Testis (tissue), 3 donors: ENCODE data around the gene HEPHL1. TPM values are rescaled to one million over a fixed set of nuclear protein-coding genes. Genes with fewer than 3 reads are reported as not detected.
"Not testable (repeated sequence)": the region's sequence is repeated elsewhere in the genome, so short reads cannot be mapped to it uniquely, and the experiment has no call there.

Experiments
- DNase-seq: peaks from one replicate; pipeline ENCODE4 v3.0.0-alpha.2; 2019
- H3K27ac ChIP-seq, 2 donors: fragments of 200-600 bp; sonication (generic); one replicate each; pipeline ENCODE4 v1.5.1; 2019
- H3K27me3 ChIP-seq: fragments of 200-600 bp; sonication (generic); one replicate; pipeline ENCODE4 v1.5.1; 2019
- H3K36me3 ChIP-seq: fragments of 200-600 bp; sonication (generic); one replicate; pipeline ENCODE4 v1.5.1; 2017; ENCODE audit warnings: low read depth; ENCODE audit errors: missing control alignments
- H3K4me1 ChIP-seq: fragments of 200-600 bp; sonication (generic); one replicate; pipeline ENCODE4 v1.5.1; 2019
- H3K4me3 ChIP-seq, 2 donors: fragments of 200-600 bp; sonication (generic); one replicate each; pipeline ENCODE4 v1.5.1; 2017 to 2019
- H3K9me3 ChIP-seq: fragments of 200-600 bp; sonication (generic); one replicate; pipeline ENCODE4 v1.5.1; 2017
- CTCF ChIP-seq, 3 experiments: fragments of 450-650 bp in 2 of 3; fragments of 200-600 bp in 1 of 3; sonication (generic) in 1 of 3; IDR thresholded peaks; one replicate each; pipeline ENCODE4 v1.5.1; 2016 to 2019; ENCODE audit warnings: antibody characterized with exemption in 3 of 3, mild to moderate bottlenecking in 2 of 3, moderate library complexity in 1 of 3
- POLR2A ChIP-seq: fragments of 450-650 bp; IDR thresholded peaks from one replicate; pipeline ENCODE4 v1.6.1; 2017; ENCODE audit warnings: antibody characterized with exemption, mild to moderate bottlenecking, moderate library complexity
- WGBS, 2 donors: methylation state at CpG; one replicate each; pipeline ENCODE4 v1.1.5; 2018; 5-methylcytosine and 5-hydroxymethylcytosine counted together
- intact Hi-C: fragments of 100-400 bp; cut with DNase I; formaldehyde crosslinking; loops from one replicate; pipeline ENCODE4 v1.15.1; 2023; ENCODE audit warnings: low total_unique reads
- polyA plus RNA-seq: library from polyadenylated mRNA; stranded (reverse); fragments of 350-450 nt; fragmentation: Illumina TruSeq; extraction: RNeasy Lipid Tissue Mini Kit (QIAGEN cat#74804); gene quantifications from one replicate; pipeline ENCODE4 v1.2.3, GENCODE V29; 2014; ENCODE audit warnings: low read depth, low replicate concordance; ENCODE audit not compliant: insufficient read depth
- total RNA-seq, 2 donors: library from RNA; depleted of rRNA; stranded (reverse); fragments of >200 nt; gene quantifications; one replicate each; pipeline ENCODE4 v1.2.3, GENCODE V29; 2016

Gene HEPHL1
- total and polyA plus RNA-seq, 3 donors from 2014 or later: 0.24 to 0.87 (median 0.54) TPM

GRCh38 chr11:94112206-94112953 is 91.2 kb downstream of the HEPHL1 start:
- peak overlapping the region in 1 of 2 donors; percentile 15 for H3K27ac ChIP-seq

DNA sequence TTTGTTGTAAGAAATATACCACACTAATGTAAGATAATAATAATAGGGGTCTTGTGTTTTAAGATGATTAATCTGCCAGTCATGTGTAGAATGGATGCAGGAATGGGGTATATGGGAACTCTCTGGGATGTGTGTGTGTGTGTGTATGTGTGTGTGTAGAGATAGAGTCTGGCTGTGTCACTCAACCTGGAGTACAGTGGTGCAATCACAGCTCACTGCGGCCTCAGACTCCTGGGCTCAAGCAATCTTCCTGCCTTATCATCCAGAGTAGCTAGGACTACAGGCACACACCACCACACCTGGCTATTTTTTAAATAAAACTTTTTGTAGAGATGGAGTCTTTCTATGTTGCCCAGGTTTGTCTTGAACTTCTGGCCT is 96.0 kb downstream of the HEPHL1 start:
- DNase-seq: no peak
- no peak for TF ChIP-seq CTCF (IDR thresholded peaks at IDR 0.05)
- Histone ChIP-seq H3K27ac (no peak overlapping the region), H3K36me3 (no peaks in the 10 kb centered on the region), H3K4me3 (no peak overlapping the region), H3K27me3 (no peaks in the 10 kb centered on the region), H3K4me1 (peaks cover 9% of the 10 kb centered on the region), H3K9me3 (no peaks in the 10 kb centered on the region)
- intact Hi-C loops: no loop called here
- 90 to 100% methylated on average over 1 of the region's 1 CpG for WGBS, 2 donors

More at GRCh38 chr11:94112206-94112953, 91.2 kb downstream of the HEPHL1 start:
- TF ChIP-seq POLR2A (no peak), CTCF (IDR thresholded peaks at IDR 0.05) (no peak)
- no peaks in the 10 kb centered on the region for H3K27me3 ChIP-seq
- H3K4me1 ChIP-seq: peaks cover 9% of the 10 kb centered on the region
- intact Hi-C loops: no loop called here
- 25 to 40% methylated on average over 1 of the region's 1 CpG for WGBS, 2 donors
- no peaks in the 10 kb centered on the region for H3K9me3 ChIP-seq
- DNase-seq: no peak
- H3K4me3 ChIP-seq: no peak overlapping the region
- no peaks in the 10 kb centered on the region for H3K36me3 ChIP-seq

GRCh38 chr11:94117871-94118270 is 96.7 kb downstream of the HEPHL1 start:
- H3K27me3 ChIP-seq: no peaks in the 10 kb centered on the region
- no peak for DNase-seq
- peaks cover 3% of the 10 kb centered on the region for H3K4me1 ChIP-seq
- no peak overlapping the region for H3K27ac ChIP-seq
- no peaks in the 10 kb centered on the region for H3K36me3 ChIP-seq
- TF ChIP-seq CTCF (IDR thresholded peaks at IDR 0.05) (no peak), POLR2A (no peak)
- intact Hi-C loops: no loop called here
- H3K9me3 ChIP-seq: no peaks in the 10 kb centered on the region
- H3K4me3 ChIP-seq: no peak overlapping the region

DNA sequence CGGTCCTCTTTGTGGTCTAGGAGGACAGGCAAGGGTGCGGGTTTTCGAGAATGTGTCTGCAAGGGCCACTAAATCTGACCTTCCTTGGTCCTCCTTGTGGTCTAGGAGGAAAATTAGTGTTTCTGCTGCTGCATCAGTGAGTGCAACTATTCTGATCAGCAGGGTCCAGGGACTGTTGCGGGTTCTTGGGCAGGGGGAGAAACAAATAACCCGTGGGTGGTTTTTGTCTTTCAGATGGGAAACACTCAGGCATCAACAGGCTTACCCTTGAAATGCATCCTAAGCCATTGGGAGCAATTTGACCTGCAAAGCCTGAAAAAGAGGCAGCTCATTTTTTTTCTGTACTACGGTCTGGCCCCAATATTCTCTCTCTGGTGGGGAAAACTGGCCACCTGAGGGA is 98.5 kb downstream of the HEPHL1 start:
- H3K27ac ChIP-seq, intact Hi-C loops, DNase-seq, H3K4me1 ChIP-seq, H3K4me3 ChIP-seq, H3K9me3 ChIP-seq, H3K36me3 ChIP-seq, H3K27me3 ChIP-seq: not testable (repeated sequence)
- WGBS, 2 donors: 94% methylated on average over 6 of the region's 6 CpGs

- H3K4me3 ChIP-seq, H3K27ac ChIP-seq, H3K27me3 ChIP-seq, DNase-seq, intact Hi-C loops, H3K36me3 ChIP-seq, H3K9me3 ChIP-seq, H3K4me1 ChIP-seq: not testable (repeated sequence)
- 79 to 82% methylated on average over 2 of the region's 2 CpGs for WGBS, 2 donors
Measured at GRCh38 chr11:94120516-94120915, 99.4 kb downstream of the HEPHL1 start.

DNA sequence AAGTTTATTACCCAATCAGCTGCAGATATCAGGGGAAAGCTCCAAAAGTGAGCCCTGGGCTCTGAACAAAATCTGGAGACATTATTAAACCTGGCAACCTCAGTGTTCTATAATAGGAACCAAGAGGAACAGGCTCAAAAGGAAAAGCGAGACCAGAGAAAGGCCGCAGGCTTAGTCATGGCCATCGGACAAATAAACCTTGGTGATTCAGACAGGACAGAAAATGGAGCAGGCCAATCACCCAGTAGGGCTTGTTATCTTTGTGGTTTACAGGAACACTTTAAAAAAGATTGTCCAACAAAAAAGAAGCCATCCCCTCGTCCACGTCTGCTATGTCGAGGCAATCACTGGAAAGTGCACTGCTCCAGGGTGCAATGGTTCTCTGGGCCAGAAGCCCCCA is 99.8 kb downstream of the HEPHL1 start:
- intact Hi-C loops: no loop called here
- Histone ChIP-seq H3K9me3 (no peaks in the 10 kb centered on the region), H3K36me3 (no peaks in the 10 kb centered on the region), H3K4me3 (no peak overlapping the region), H3K27ac (no peak overlapping the region), H3K4me1 (no peaks in the 10 kb centered on the region), H3K27me3 (no peaks in the 10 kb centered on the region)
- WGBS, 2 donors: 93 to 96% methylated on average over 3 to 6 of the region's 6 CpGs
- no peak for TF ChIP-seq POLR2A
- TF ChIP-seq CTCF (IDR thresholded peaks at IDR 0.05): no peak
- DNase-seq: no peak
